Stimulated activated CD4-positive, alpha-beta T cell treated with anti-CD3 and anti-CD28 coated beads, Interleukin-4, amount 100 ng/mL, for 48 hours (primary cell): ENCODE data around the gene TNPO3.
"Not testable (repeated sequence)": the region's sequence is repeated elsewhere in the genome, so short reads cannot be mapped to it uniquely, and the experiment has no call there.

Experiments
- DNase-seq, 2 donors: peaks; one replicate each; pipeline ENCODE4 v3.0.0-alpha.2; 2020; ENCODE audit warnings: low read depth in 2 of 2

The TNPO3 gene

DNA sequence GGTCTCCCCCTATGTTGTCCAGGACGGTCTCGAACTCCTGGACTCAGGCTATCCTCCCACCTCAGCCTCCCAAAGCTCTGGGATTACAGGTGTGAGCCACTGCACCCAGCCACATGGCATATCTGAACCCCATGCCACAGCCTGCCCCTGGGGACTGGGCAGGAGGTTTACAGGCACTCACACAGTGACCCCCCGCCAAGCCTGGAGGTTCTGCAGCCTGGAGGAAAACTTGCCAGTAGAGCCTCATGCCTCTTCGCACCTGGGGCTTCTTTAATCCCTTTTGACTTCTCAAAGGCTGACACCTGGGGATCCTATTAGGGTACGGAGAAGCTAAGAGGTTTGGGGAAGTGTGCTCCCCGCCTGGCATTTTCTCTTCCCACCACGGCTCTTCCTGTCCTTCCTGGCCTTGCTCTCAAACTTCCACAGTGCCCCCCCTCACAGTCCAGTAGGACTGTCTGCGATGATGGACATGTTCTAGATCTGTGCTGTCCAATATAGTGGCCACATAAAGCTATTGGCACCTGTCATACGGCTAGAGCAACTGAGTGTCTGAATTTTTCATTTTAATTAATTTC lies 133.0 kb downstream of the TNPO3 start:
- no peak for DNase-seq

DNA sequence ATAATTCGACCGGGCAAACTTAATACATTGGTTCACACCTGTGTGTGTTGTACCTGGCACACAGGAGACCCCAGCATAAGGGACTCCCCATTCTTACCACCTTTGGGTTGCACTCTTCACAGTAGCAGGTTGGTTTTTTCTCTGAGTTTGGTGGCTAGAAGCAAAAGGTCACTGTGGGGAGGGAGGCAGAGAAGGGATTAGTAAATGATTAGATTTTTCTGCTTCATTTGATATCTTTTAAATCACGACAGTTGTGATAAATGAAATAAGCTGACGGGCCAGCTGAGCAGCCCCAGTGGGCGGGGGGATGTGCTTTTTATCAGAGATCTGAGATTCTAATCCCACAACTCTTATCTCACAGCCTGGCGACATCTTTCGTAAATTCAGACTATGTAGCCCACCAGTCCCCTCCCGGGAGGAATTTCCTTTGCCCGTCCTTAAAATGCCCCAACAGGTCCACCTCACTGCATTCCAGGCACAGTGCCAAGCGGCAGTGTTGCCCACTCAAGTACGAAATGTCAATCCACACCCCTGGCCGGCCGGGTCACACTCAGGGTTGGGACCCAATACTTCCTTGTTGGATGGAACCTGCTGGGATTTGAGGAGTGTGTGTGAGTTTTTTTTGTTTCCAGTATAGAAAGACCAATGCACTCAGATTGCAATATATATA lies 133.9 kb downstream of the TNPO3 start:
- no peak for DNase-seq

DNA sequence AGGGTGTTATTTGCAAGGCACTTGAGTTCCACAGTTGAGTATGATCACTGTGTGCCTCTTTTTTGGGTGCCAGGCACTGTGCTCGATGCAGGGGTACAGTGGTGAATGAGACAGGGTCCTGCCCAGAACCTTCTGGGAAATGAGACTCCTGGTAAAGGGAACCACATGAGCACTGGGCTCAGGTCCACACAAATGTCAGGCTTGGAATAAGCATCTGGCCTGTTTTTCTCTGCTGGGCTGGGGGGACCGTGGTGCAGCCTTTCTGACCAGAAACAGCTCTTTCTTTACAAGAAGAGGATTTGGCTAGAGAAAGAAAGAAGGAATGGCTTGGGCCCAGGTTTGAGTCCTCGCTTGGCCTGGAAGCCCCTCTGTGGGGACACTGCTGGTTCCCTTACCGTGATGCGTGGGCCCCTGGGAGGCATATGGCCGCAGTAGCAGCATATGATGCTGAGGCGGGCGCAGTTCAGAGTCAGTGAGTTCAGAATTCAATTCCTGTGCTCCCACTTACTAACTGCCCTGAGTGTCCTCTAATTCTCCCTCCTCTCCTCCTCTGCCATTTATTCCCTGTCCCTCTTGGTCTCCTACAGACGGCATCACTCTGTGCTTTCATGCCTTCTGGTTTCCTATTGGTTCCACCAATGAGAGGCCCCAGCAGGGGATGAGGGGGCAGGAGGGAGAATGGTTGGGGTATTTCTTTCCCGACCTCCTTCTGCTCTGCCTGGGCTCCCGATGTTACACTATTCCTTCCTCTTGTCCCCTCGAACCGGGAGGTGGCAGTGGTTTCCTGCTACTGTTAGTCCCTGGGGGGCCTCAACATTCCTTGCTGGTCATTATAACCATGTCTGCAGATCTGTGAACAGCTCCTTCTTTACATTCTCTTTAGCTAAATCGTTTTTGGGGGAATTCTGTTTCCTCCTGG lies 134.8 kb downstream of the TNPO3 start:
- DNase-seq: no peak

DNA sequence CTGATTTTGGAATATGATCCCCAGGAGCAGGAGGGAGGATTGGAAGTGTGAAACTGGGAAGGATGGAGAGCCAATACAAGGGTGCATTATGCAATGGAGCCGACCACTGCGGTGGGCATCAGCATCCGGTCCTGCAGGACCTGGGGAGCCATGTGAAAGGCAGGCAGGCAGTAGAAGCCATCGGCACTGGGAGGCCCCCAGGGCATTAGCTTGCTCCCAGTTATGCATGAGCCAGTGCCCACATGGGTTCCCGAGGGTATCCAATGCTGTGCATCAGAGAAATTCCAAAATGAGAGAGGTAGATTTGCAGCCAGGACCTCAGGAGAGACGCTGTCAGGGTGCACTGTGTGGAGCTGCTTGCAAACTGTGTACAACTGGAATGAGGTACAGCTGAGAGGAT lies 135.7 kb downstream of the TNPO3 start:
- DNase-seq: no peak

DNA sequence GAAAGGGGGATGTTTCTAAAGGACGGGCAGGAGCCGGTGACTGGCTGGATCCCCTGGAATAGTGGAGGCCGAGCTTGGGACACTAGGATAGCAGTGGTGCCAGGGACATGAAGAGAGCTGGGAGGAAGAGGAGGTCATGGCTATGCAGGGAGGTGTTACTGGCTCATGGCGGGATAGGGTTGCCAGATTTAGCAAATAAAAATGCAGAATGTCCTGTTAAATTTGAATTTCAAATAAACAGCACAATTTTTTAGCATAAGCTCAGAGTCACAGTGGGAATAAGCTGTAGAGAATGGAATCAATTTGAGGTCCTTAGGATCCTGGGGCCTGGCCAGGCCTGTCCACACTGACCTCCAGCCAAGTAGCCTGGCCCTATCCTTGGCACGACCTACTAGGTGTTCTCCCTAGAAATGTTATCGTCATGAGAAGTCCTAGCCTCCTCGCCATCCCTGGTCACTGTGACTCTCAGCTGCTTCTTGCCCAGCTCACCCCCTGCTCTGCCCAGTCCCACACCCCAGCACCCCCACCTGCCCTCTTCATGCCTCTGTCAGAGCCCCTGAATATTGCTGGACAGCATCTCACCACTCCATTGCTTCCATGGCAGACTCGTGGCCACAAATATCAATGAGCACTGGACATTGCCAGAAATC lies 136.8 kb downstream of the TNPO3 start:
- DNase-seq: no peak

DNA sequence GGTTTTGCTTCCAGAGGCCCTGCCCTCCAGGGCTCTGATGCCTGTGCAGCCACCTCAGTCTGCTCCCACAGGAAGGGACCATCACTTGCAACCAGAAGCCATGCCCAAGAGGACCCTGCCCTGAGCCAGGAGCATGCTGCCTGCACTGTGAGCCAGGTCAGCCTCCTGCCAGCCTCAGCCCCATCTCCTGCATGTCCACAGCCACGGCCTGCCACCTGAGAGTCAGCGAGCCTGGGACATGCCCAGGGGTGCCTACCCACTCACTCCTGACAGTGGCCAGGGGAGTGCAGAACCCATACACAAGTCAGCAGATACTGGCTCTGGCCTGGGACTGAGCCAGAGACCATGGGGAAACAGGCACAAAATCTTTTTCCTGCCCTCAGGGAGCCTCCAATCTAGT lies 137.8 kb downstream of the TNPO3 start:
- no peak for DNase-seq

DNA sequence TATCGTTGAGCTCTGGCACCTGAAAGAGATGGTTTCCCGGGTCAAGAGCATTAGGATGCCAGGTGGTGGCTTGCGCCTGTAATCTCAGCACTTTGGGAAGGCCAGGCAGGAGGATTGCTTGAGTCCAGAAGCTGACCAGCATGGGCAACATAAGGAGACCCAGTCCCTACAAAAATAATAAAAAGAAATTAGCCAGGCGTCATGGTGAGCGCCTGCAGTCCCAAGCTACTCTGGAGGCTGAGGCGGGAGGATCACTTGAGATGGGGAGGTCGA lies 138.3 kb downstream of the TNPO3 start:
- DNase-seq: no peak

DNA sequence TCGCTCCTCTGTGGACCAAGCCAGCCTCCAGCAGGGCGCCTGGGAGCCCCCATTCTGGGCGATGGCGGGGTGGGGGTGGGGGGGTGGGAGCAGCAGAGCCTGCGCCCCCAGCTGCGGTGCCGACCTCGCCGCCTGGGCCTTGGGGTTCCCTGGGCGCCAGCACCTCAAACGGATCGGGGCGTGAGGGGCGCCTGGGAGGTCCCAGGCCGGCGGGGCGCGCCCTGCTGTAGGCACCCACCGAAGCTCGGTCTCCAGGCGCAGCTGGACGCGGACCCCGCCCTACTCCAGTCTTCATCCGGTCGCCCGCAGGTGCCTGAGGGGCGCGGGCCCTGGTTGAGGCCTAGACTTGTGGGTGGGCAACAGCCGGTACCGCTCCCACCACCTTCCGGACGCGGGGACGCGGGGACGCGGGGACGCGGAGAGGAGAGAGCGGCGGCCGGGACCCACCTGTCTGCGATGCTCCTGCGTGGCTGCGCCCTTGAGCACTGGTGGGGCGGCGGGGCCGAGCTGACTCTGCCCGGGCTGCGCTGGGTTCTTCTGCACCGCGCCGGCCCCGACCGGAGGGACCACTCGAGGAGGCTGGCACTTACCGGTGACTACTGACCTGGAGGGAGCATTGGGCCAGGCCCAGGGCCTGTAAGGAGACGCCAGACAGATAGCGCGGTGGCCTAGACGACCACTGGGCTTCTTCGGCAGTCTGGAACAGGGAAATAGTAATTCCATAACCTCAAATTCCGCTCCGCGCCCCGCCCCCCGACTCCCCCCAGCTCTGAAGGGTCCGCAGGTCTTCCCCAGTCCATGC lies 138.9 kb downstream of the TNPO3 start:
- DNase-seq: no peak

DNA sequence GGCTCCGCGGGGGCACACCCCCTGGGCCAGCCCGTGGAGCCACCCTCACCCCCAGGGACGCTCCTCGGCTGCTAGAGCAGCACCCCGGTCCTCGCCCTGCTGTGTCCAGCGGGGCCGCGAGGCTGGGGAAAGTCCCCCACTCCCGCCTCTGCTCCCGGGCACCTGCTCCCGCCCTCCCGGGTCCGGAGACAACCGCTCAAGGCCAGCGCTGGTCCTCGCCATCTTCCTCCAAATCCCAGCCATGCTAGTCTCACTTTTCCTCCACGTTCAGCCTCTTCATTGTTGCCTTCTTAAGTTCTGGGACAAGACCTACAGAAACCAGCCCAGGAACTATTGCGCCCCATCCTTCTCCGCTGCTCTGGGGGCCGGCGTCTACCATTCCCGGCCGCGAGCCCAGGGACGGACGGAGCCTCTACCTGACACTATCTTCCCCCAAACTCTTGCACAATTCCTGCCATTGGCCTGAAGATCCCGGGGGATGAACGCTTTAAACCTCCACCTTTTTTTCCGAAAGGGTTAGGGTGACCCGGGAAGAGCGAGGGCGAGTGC lies 139.6 kb downstream of the TNPO3 start:
- DNase-seq: no peak

DNA sequence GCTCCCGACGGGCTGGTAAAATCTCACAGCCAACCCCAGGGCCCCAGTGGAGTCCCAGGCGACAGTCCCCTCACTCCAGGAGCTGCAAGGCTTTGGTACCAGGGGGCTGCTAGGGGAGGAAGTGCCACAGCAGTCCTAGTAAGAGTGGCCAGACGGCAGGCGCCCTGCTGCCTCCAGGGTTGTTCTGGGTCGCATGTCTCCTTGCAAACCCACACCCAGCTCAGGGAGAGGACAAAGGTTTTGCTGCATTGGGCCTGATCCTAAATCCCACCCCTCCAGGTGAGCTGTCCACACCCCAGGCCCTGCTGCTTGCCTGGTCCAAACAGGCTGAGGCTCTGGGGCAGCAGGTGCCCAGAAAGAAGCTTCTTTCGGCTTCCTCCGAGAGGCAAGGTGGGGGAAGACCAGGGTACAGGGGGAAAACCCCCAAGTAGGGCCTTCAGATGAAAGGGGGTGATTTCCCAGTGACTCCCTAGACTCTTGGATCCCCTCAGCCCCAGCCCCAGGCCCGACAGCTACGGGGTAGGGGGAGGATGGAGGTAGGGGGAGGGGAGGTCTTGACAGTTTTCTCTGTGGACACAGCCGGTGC lies 140.3 kb downstream of the TNPO3 start:
- DNase-seq: no peak

DNA sequence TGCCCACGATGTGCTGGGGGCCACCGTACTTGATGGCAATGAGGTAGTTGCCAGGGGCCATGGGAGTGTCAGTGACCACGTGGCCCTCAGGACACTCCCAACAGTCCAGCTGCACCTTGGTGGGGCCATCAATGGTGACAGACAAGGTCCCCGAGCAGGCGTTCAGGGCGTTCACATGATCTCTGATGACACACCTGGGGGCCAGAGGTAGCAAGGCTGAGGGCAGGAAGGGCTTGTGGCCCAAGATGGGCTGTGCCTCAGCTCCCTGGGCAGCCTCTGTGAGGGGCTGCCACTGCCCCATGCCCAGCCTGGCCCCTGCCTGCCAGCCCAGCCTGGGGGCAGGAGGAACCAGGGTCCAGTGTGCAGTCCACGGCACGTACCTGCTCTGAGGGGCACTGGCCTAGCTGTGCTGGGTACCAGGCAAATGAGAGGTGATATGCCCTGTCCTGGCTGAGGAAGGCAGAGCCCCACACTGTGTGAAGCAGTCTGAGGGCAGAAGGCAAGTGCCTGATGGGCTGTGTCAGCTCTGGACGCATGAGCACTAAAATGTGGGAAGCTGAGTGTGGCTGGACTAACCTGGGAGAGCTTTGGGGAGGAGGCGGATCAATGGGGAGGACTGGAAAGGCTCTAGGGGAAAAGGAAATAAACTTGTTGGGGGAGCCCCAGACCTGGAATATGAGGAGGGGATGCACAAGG lies 140.9 kb downstream of the TNPO3 start:
- no peak for DNase-seq

DNA sequence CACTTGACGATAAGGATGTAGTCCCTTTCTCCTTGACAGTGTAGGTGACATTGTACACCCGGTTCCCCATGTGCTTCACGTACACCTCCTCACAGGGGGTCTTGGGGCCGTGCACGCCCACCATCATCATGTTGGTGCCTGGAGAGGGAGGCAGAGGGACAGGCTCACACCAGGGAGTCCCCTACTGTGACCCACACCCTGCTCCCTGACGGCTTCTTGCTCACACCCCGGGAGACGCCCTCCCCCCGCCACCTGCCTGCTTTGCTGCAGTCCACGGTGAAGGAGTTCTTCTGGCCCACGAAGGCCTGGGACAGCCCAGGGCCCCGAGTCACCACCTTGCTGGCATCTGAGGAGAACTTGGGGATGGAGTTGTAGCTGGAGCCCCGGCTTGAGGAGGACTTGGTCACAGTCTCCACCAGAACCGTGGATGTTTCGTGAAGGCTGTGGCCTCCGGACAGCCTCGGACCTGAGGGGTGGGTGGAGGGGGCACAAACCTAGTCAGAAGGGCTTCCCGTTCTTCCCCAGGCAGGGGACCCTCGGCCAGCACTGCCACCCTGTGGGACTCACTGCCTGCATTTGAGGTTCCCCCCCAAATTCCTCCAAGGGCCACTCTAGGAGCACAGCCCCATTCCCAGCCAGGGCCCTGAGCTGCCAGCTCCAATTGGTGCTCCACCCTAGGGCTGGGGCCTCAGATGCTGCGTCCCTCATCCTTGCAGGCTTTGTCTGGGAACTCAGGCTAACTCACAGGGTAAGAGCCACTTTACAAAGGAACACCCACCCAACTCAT lies 142.0 kb downstream of the TNPO3 start:
- DNase-seq: not testable (repeated sequence)

DNA sequence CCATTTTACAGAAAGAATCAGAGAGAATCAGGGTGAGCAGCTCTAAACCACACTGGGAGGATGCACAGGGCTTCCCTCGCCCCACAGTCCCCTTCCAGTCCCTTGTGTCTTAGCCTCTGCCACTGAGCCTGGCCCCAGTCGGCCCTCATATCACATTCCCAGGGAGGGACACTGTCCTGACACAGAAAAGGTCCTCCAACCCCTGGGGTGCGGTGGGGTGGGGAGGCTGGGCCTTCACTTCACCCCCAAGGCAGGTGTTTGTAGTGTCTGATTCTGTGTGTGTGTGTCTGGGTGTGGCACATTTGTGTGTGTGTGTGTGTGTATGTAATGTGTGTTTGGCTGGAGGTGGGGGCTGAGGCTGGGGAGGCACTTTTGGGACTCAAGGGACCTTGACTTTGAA lies 142.6 kb downstream of the TNPO3 start:
- DNase-seq: no peak

DNA sequence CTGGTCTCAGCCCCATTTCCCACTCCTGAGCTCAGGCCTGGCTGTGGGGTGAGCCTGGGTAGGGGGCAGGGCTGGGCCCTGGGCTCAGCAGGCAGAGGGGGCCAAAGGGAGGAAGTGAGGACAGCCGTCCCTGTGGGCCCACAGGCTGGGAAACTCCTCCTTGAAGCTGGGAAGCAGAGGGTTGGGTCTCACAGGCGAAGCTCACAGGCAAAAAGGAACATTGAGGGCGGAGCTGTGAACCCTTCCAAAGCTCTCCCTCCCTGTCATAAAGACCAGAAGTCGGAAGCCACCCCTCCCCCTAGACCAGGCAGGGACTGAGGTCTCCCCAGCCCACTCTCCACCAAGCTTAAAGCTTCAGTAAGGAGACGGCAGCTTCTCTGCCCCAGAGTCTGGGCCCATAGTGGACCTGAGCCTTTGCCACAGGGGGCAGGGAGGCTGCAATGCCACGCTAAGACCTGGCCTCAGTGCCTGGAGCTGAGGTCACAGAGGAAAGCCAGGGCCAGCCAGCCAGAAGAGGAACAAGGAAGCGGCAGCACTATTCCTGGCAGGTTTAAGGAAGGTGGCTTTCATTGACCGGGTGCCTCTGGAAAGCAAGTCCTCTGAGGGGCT lies 143.4 kb downstream of the TNPO3 start:
- no peak for DNase-seq

DNA sequence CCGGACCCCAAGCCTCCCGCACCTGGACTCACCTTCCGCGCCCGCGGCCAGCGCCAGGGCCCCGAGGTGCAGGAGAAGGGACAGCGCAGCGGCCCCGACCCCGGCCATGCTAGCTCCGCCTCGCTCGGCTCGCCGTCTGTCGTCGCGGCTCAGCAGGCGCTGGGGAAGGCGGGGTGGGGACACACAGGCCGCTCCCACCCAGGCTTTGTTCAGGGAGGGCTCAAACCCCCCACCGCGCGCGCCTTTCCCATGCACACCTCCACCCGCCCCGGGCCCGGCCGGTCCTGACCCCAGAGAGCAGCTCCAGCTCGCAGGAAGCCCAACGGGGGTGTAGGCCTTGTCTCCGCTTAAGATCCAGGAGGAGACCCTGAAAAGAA lies 144.4 kb downstream of the TNPO3 start, which contains the start of gene KCP:
Gene KCP (minus strand): TSS at position 141 of the 377 bp plus-strand sequence. CDS start 33 bp downstream, at position 108.
- DNase-seq: no peak

DNA sequence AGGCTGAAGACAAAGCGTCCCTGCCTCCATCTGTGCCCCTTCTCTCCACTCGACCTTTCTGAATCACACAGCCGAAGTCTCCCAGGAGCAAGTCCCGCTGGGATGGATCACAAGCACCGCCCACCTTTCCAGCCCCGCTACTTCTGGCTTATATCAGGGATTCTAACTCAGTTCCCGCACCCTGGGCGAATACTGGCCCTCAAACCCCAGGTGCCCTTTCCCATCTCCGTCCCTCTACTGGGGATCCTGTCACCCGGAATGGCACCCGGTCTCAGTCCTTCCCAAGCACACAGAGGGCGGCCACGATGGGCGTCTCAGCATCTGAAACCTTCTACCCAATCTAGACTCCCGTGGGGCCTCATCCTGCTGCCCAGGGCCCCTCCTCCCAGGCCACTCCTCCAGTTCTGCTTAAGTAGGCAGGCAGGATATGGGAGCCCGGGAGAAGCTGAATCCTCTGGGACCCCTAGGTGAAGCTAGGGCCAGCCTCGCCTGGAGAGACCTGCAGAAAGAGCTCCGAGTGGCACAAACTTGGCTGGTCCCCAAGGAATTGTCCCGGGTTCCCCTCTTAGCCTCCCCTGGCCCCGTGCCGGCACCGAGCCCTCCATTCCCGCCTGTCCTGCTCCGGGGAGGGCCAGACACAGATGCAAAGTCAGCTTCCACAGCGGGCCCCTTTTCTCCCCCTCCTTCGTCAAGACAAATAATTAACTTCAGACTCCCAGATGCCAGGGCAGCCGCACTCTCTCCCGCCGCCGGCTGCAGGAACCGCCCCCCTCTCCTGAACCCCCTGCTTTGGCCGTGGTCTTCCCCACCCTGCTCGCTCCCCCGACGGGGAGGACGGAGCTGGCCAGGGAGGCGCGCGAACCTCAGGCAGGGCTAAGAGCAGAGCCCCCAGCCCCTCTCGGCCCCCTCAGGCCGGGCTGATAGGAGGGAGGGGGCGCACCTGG lies 145.0 kb downstream of the TNPO3 start:
- DNase-seq: no peak

DNA sequence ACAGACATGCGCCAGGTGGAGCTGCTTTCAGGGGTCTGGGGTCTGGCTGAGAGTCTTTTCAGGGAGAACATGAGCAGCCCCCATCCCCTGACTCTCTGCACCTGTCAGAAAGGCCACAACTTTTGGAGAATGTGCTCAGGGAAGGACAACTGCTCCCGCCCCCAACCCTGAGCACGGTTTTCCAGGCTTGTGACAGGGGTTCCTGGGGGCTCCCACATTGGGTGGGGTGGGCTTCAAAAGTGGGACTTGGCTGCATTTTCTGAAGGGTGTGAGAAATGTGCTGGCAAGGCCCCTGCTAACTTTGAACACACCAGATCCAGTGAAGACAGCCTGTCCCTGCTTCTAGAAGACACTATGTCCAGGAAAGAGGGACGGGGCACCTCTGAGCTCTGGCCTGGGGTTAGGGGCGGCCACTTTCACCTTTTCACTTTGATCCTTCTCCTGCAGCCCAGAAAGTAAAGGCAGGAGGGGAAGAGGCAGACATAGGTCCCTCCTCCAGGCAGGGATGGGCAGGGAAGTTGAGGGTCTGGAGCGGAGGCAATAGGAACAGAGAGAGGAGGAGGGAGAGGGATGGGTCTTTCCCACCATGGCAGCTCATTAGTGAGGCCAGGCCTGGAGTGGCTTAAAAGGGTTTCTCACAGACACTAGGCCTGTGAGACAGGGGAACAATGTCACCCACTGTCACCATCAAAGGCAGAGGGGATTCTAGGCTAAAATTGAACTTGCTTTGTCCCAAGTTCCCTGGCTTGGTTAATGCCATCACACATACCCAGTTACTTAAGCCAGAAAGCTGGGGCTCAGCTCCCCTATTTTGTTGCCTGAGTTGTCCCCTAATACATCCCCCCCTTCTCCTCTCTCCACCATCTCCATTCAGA lies 145.9 kb downstream of the TNPO3 start:
- DNase-seq: no peak
